ENCODE measurements around the gene COX6A2.

GRCh38 chr16:31475946-31476302 lies 47.8 kb upstream of the COX6A2 start:
- TF ChIP-seq POLR2A (IDR thresholded peaks at IDR 0.05; ENCODE audit: low read depth, low read length), result no peak
- TF ChIP-seq TAF1 (IDR thresholded peaks at IDR 0.05; ENCODE audit: borderline replicate concordance, low read depth, low read length), result no peak
- no peak for TF ChIP-seq POLR2AphosphoS5 (IDR thresholded peaks at IDR 0.05; ENCODE audit: low read depth, low read length)

All from GM12892 (cell line).